ENCODE data around the gene SPAG9. TPM values are rescaled to one million over a fixed set of nuclear protein-coding genes. Genes with fewer than 3 reads are reported as not detected.

SPAG9 gene
- polyA plus RNA-seq, 1 donor from 2014 or later = 201 TPM

- Histone ChIP-seq H3K27me3 (ENCODE audit: insufficient read depth, low read depth, low read length) (no peaks in the 10 kb centered on the region), H3K9ac (ENCODE audit: low read length) (peak overlapping the region; percentile 85), H2AFZ (ENCODE audit: low read depth, low read length) (peak overlapping the region; percentile 92), H3K4me3 (ENCODE audit: low read length) (peak overlapping the region; percentile 67), H3K79me2 (replicated peaks; ENCODE audit: insufficient read depth, low read length) (peaks cover 26% of the 10 kb centered on the region), H4K20me1 (ENCODE audit: insufficient read depth) (no peaks in the 10 kb centered on the region), H3K9me2 (ENCODE audit: insufficient read depth, low read length) (no peaks in the 10 kb centered on the region), H3K27ac (ENCODE audit: low read length) (peak overlapping the region; percentile 97), H3K36me3 (ENCODE audit: insufficient read depth, low read length) (no peaks in the 10 kb centered on the region), H3K4me2 (ENCODE audit: low read length) (peak overlapping the region; percentile 61), H3F3A (ENCODE audit: insufficient read depth, low read length, poor library complexity, severe bottlenecking) (no peaks in the 10 kb centered on the region), H3K9me3 (ENCODE audit: low read length) (no peaks in the 10 kb centered on the region)
- TF ChIP-seq MXI1 (conservative IDR thresholded peaks at IDR 0.05; ENCODE audit: poor library complexity, severe bottlenecking) (no peak), SMC3 (conservative IDR thresholded peaks at IDR 0.05; ENCODE audit: poor library complexity) (no peak), RAD21 (conservative IDR thresholded peaks at IDR 0.05) (no peak), EZH2 (IDR thresholded peaks at IDR 0.05; ENCODE audit: borderline replicate concordance, insufficient read depth, low read length, poor library complexity, severe bottlenecking) (no peak), POLR2AphosphoS5 (IDR thresholded peaks at IDR 0.05) (peak; percentile 41)
These were observed 1.2 kb upstream of the SPAG9 start for GRCh38 chr17:51121620-51122472.

GRCh38 chr17:51120357-51120738, 320 bp downstream of the SPAG9 start:
- Histone ChIP-seq H3K9ac (ENCODE audit: low read length) (peak overlapping the region; percentile 96), H3F3A (ENCODE audit: insufficient read depth, low read length, poor library complexity, severe bottlenecking) (no peaks in the 10 kb centered on the region), H2AFZ (ENCODE audit: low read depth, low read length) (peak overlapping the region; percentile 73), H3K4me2 (ENCODE audit: low read length) (no peak overlapping the region), H3K79me2 (replicated peaks; ENCODE audit: insufficient read depth, low read length) (peaks cover 39% of the 10 kb centered on the region), H3K4me3 (ENCODE audit: low read length) (peak overlapping the region; percentile 99), H4K20me1 (ENCODE audit: insufficient read depth) (no peaks in the 10 kb centered on the region), H3K27ac (ENCODE audit: low read length) (peak overlapping the region; percentile 93), H3K27me3 (ENCODE audit: insufficient read depth, low read depth, low read length) (no peaks in the 10 kb centered on the region), H3K36me3 (ENCODE audit: insufficient read depth, low read length) (no peaks in the 10 kb centered on the region), H3K9me2 (ENCODE audit: insufficient read depth, low read length) (no peaks in the 10 kb centered on the region), H3K9me3 (ENCODE audit: low read length) (no peaks in the 10 kb centered on the region)
- peak; percentile 40 for TF ChIP-seq SMC3 (conservative IDR thresholded peaks at IDR 0.05; ENCODE audit: poor library complexity)
- peak; percentile 65 for TF ChIP-seq REST (IDR thresholded peaks at IDR 0.05; ENCODE audit: borderline replicate concordance)
- peak; percentile 28 for TF ChIP-seq RAD21 (conservative IDR thresholded peaks at IDR 0.05)
- TF ChIP-seq EP300 (conservative IDR thresholded peaks at IDR 0.05; ENCODE audit: poor library complexity, severe bottlenecking) = no peak
- no peak for TF ChIP-seq CTCF (IDR thresholded peaks at IDR 0.05; ENCODE audit: poor library complexity, severe bottlenecking)
- no peak for TF ChIP-seq TAF1 (IDR thresholded peaks at IDR 0.05; ENCODE audit: low read depth)
- no peak for TF ChIP-seq EZH2 (IDR thresholded peaks at IDR 0.05; ENCODE audit: borderline replicate concordance, insufficient read depth, low read length, poor library complexity, severe bottlenecking)
- peak; percentile 60 for TF ChIP-seq MXI1 (conservative IDR thresholded peaks at IDR 0.05; ENCODE audit: poor library complexity, severe bottlenecking)
- TF ChIP-seq POLR2AphosphoS5 (IDR thresholded peaks at IDR 0.05) = no peak

Measured in neural cell (in vitro differentiated cells).